A549 (cell line): ENCODE results near the gene FAM78A. TPM values are rescaled to one million over a fixed set of nuclear protein-coding genes. Genes with fewer than 3 reads are reported as not detected.

Experiments used
- ATAC-seq, 2 experiments: fragments of 200-7000 bp in 1 of 2; fragments of >200 bp in 1 of 2; cut with Nextera tagmentation in 1 of 2; cut with Tn5 transposase in 1 of 2; 3 replicates each; pipeline versions ENCODE4 v1.8.0 to v1.9.1; 2018 to 2020; ENCODE audit warnings: mild to moderate bottlenecking in 1 of 2, moderate library complexity in 1 of 2
- CTCF ChIA-PET: fragments of 300-600 bp; sonication (Branson Sonifier 250); formaldehyde crosslinking; extraction: SDS; loops from one replicate; lab custom pipeline; 2021; ENCODE audit warnings: antibody characterized with exemption, inconsistent platforms; lab: Yijun Ruan, JAX
- POLR2A ChIA-PET: fragments of 350-600 bp; formaldehyde crosslinking; extraction: SDS; loops from one replicate; lab custom pipeline; 2021; ENCODE audit warnings: antibody characterized with exemption, inconsistent platforms; lab: Yijun Ruan, JAX
- DNase-seq, 2 experiments: peaks; one replicate each; pipeline versions ENCODE4 v3.0.0 to v3.0.0-alpha.2; 2011 to 2016; ENCODE audit warnings: low read depth in 1 of 2, low spot score in 1 of 2
- FAIRE-seq: peaks from 2 replicates; lab custom pipeline; 2011; peaks lifted over from hg19 to GRCh38; lab: Jason Lieb, UNC
- H3K27ac ChIP-seq, 2 experiments: fragments of >200 bp; sonication (Bioruptor Twin); formaldehyde crosslinking; 3 replicates each; pipeline ENCODE4 v1.5.1; 2016 to 2017
- H3K4me1 ChIP-seq: fragments of >200 bp; sonication (Bioruptor Twin); formaldehyde crosslinking; 3 replicates; pipeline ENCODE4 v1.6.1; 2016
- H3K4me2 ChIP-seq: fragments of >200 bp; sonication (Bioruptor Twin); formaldehyde crosslinking; 3 replicates; pipeline ENCODE4 v1.6.1; 2016
- H3K4me3 ChIP-seq: fragments of >200 bp; sonication (Bioruptor Twin); formaldehyde crosslinking; 3 replicates; pipeline ENCODE4 v1.5.1; 2016
- H3K9me3 ChIP-seq: fragments of >200 bp; sonication (Bioruptor Twin); formaldehyde crosslinking; 3 replicates; pipeline ENCODE4 v1.6.1; 2016
- ATOH8 ChIP-seq: fragments of 250-450 bp; sonication (Bioruptor Pico); IDR thresholded peaks from 2 replicates; pipeline ENCODE4 v1.5.0; 2020; ENCODE audit warnings: low read depth, mild to moderate bottlenecking, moderate library complexity
- BHLHE40 ChIP-seq: IDR thresholded peaks from 2 replicates; pipeline ENCODE4 v1.6.1; 2012; ENCODE audit warnings: low read depth, low read length, inconsistent platforms
- CBX2 ChIP-seq: fragments of 200-600 bp; sonication (generic); IDR thresholded peaks from 2 replicates; pipeline ENCODE4 v1.6.1; 2016; ENCODE audit warnings: low read depth, mild to moderate bottlenecking, borderline replicate concordance
- E2F6 ChIP-seq: IDR thresholded peaks from 2 replicates; pipeline ENCODE4 v1.6.1; 2012; ENCODE audit warnings: low read depth, borderline replicate concordance
- ELK1 ChIP-seq: fragments of 150-350 bp; IDR thresholded peaks from 2 replicates; pipeline ENCODE4 v1.6.1; 2014; ENCODE audit warnings: low read depth, mild to moderate bottlenecking, low read length
- EP300 ChIP-seq, 2 experiments: fragments of >200 bp; sonication (Bioruptor Twin); formaldehyde crosslinking; IDR thresholded peaks; 2 replicates in 1 of 2; 3 replicates in 1 of 2; pipeline ENCODE4 v1.6.1; 2016 to 2017
- FOXS1 ChIP-seq: fragments of 250-450 bp; sonication (Bioruptor Pico); IDR thresholded peaks from 2 replicates; pipeline ENCODE4 v1.5.0; 2020; ENCODE audit warnings: mild to moderate bottlenecking, moderate library complexity
- GATA3 ChIP-seq: IDR thresholded peaks from 2 replicates; pipeline ENCODE4 v1.6.1; 2012; ENCODE audit warnings: borderline replicate concordance
- HDAC2 ChIP-seq: fragments of 200-600 bp; sonication (generic); IDR thresholded peaks from 2 replicates; pipeline ENCODE4 v1.6.1; 2016
- JUNB ChIP-seq: fragments of >200 bp; sonication (Bioruptor Twin); formaldehyde crosslinking; IDR thresholded peaks from 2 replicates; pipeline ENCODE4 v1.6.1; 2016
- MAX ChIP-seq: IDR thresholded peaks from 2 replicates; pipeline ENCODE4 v1.6.1; 2012
- MAZ ChIP-seq: fragments of 150-350 bp; IDR thresholded peaks from 2 replicates; pipeline ENCODE4 v1.6.1; 2014; ENCODE audit warnings: antibody characterized with exemption, low read depth, low read length, borderline replicate concordance
- NFE2L2 ChIP-seq: fragments of 150-350 bp; conservative IDR thresholded peaks from 2 replicates; pipeline ENCODE4 v1.6.1; 2014; ENCODE audit warnings: low read length
- POLR2A ChIP-seq: IDR thresholded peaks from 2 replicates; pipeline ENCODE4 v1.6.1; 2012; ENCODE audit warnings: mild to moderate bottlenecking, low read length
- POLR2AphosphoS2 ChIP-seq: conservative IDR thresholded peaks from 2 replicates; pipeline ENCODE4 v1.6.1; 2012; ENCODE audit warnings: low read length, improper control_type of control experiment, inconsistent platforms
- RFX5 ChIP-seq: fragments of 450-650 bp; IDR thresholded peaks from 2 replicates; pipeline ENCODE4 v1.7.1; 2014; ENCODE audit warnings: antibody characterized with exemption, mild to moderate bottlenecking, moderate library complexity
- SMC3 ChIP-seq: fragments of >200 bp; sonication (Bioruptor Twin); formaldehyde crosslinking; IDR thresholded peaks from 3 replicates; pipeline ENCODE4 v1.6.1; 2018; ENCODE audit warnings: inconsistent platforms
- SREBF2 ChIP-seq: fragments of 450-650 bp; IDR thresholded peaks from 2 replicates; pipeline ENCODE4 v1.6.1; 2014; ENCODE audit warnings: mild to moderate bottlenecking, moderate library complexity
- USF2 ChIP-seq: fragments of 450-650 bp; IDR thresholded peaks from 2 replicates; pipeline ENCODE4 v1.6.1; 2014; ENCODE audit warnings: antibody characterized with exemption
- ZC3H11A ChIP-seq: fragments of 450-650 bp; IDR thresholded peaks from 2 replicates; pipeline ENCODE4 v1.6.1; 2014; ENCODE audit warnings: antibody characterized with exemption, mild to moderate bottlenecking
- ZFP36 ChIP-seq: fragments of 450-650 bp; IDR thresholded peaks from 2 replicates; pipeline ENCODE4 v1.6.1; 2014; ENCODE audit warnings: borderline replicate concordance; ENCODE audit not compliant: partially characterized antibody
- ZNF302 ChIP-seq: fragments of 250-450 bp; sonication (Bioruptor Pico); IDR thresholded peaks from 2 replicates; pipeline ENCODE4 v1.9.0; 2021; ENCODE audit warnings: inconsistent platforms, mild to moderate bottlenecking, moderate library complexity
- WGBS: methylation state at CpG from one replicate; pipeline ENCODE4 v1.1.6; 2017; ENCODE audit errors: missing lambda C conversion rate; 5-methylcytosine and 5-hydroxymethylcytosine counted together
- polyA plus RNA-seq, 4 experiments: library from polyadenylated mRNA; depleted of rRNA in 3 of 4; stranded (reverse); fragments of >200 nt; fragmentation: RNase III in 1 of 4; extraction: RNeasy Plus Mini Kit Qiagen cat#74134 plus additional on column Dnase treatment in 1 of 4; gene quantifications; 2 replicates in 3 of 4; 3 replicates in 1 of 4; pipeline ENCODE4 v1.2.3, GENCODE V29; 2011 to 2017

The FAM78A gene
- polyA plus RNA-seq, 2 of the 4 experiments (the other 2 are of a cell fraction), result 0.44 to 0.50 TPM

- ATAC-seq, result 0 out of 6 replicates have a peak, but pooled peaks of 1 of the 2 experiments have one; percentile 20
- FAIRE-seq, result no peak
- Histone ChIP-seq H3K4me3 (no peak overlapping the region), H3K4me2 (no peak overlapping the region), H3K9me3 (no peaks in the 10 kb centered on the region), H3K27ac (peak overlapping the region in 1 of 2 experiments; percentile 55; a peak in 1 of 6 replicates), H3K4me1 (peaks cover 14% of the 10 kb centered on the region; the same call in 2 of the 3 replicates)
- ChIA-PET CTCF (interaction anchor here (0.6 to 12.3 kb wide), 5 partner anchors 18 to 1535 kb away, joined by 3 to 127 read pairs (median 5); no protein-coding TSS in a partner anchor), POLR2A (interaction anchor here (0.7 kb wide), 1 partner anchor 76 kb away, joined by 5 read pairs; no protein-coding TSS in a partner anchor)
- no peak for DNase-seq
- TF ChIP-seq POLR2AphosphoS2 (no peak), GATA3 (no peak), JUNB (no peak), EP300 (IDR thresholded peaks at IDR 0.05) (no peak), ELK1 (no peak), E2F6 (no peak), NFE2L2 (no peak), HDAC2 (no peak), FOXS1 (CRISPR knock-in tag) (no peak)
- WGBS, result 82% methylated on average over 23 of the region's 23 CpGs
These were observed 42.1 kb upstream of the FAM78A start for GRCh38 chr9:131318231-131319085.

- Histone ChIP-seq H3K9me3 (no peaks in the 10 kb centered on the region), H3K4me1 (peaks cover 14% of the 10 kb centered on the region; the same call in 2 of the 3 replicates), H3K27ac (no peak overlapping the region), H3K4me2 (no peak overlapping the region), H3K4me3 (no peak overlapping the region)
- peak in 1 of 2 experiments; percentile 37 for DNase-seq
- no peak for TF ChIP-seq ZFP36
- TF ChIP-seq RFX5, result no peak
- no peak for TF ChIP-seq ELK1
- TF ChIP-seq FOXS1 (CRISPR knock-in tag), result no peak
- TF ChIP-seq SMC3, result no peak
- no peak for TF ChIP-seq ZNF302 (CRISPR knock-in tag)
- CTCF ChIA-PET, result interaction anchor here (0.6 to 1.6 kb wide), 3 partner anchors 21 to 232 kb away, joined by 3 to 6 read pairs (median 3); no protein-coding TSS in a partner anchor
- POLR2A ChIA-PET, result no interaction called here
- no peak for FAIRE-seq
- WGBS, result 84% methylated on average over 26 of the region's 28 CpGs
- ATAC-seq, result peak in 1 of 2 experiments; percentile 16; a peak in 2 of 6 replicates
These were observed 36.8 kb upstream of the FAM78A start for GRCh38 chr9:131312822-131313770.

GRCh38 chr9:131312246-131312645, 35.9 kb upstream of the FAM78A start:
- no peak overlapping the region for H3K27ac ChIP-seq
- POLR2A ChIA-PET, result no interaction called here
- H3K4me2 ChIP-seq, result no peak overlapping the region
- no peak for DNase-seq
- no peak for FAIRE-seq
- H3K4me3 ChIP-seq, result no peak overlapping the region
- 77% methylated on average over 9 of the region's 9 CpGs for WGBS
- CTCF ChIA-PET, result interaction anchor here (1.0 to 1.6 kb wide), 2 partner anchors 24 to 90 kb away, joined by 3 to 6 read pairs; no protein-coding TSS in a partner anchor
- no peaks in the 10 kb centered on the region for H3K9me3 ChIP-seq
- no peak for ATAC-seq
- H3K4me1 ChIP-seq, result peaks cover 8% of the 10 kb centered on the region; the same call in 2 of the 3 replicates
- TF ChIP-seq POLR2A, result no peak
- no peak for TF ChIP-seq ATOH8 (CRISPR knock-in tag)
- TF ChIP-seq CBX2, result no peak
- TF ChIP-seq USF2, result no peak
- no peak for TF ChIP-seq MAX
- TF ChIP-seq MAZ, result no peak
- TF ChIP-seq BHLHE40, result no peak
- no peak for TF ChIP-seq ELK1
- TF ChIP-seq SREBF2, result no peak
- TF ChIP-seq ZC3H11A, result no peak
